Activated naive CD8-positive, alpha-beta T cell treated with anti-CD3 and anti-CD28 coated beads, Interleukin-2, amount 10 ng/mL, durations not matched to agents 7 days and 5 days (primary cell): ENCODE data around the gene MYCN. TPM values are rescaled to one million over a fixed set of nuclear protein-coding genes. Genes with fewer than 3 reads are reported as not detected.
"Not testable (repeated sequence)": the region's sequence is repeated elsewhere in the genome, so short reads cannot be mapped to it uniquely, and the experiment has no call there.

Experiments
- ATAC-seq: fragments of 150-1000 bp; cut with Tn5 transposase; one replicate; pipeline ENCODE4 v1.10.0; 2021; ENCODE audit warnings: low read depth, moderate library complexity
- POLR2A ChIA-PET: fragments of 350-600 bp; sonication (Branson Sonifier 250); formaldehyde crosslinking; loops from one replicate; lab custom pipeline; 2021; ENCODE audit warnings: antibody characterized with exemption; lab: Charles Lee
- DNase-seq: peaks from one replicate; pipeline ENCODE4 v3.0.0; 2021
- H3K27ac Mint-ChIP-seq: one replicate; pipeline ENCODE4 v1.8.0; 2022; ENCODE audit warnings: mild to moderate bottlenecking, mixed read lengths
- H3K27me3 Mint-ChIP-seq: one replicate; pipeline ENCODE4 v1.8.0; 2022; ENCODE audit warnings: mild to moderate bottlenecking, moderate library complexity, mixed read lengths
- H3K36me3 Mint-ChIP-seq: one replicate; pipeline ENCODE4 v1.8.0; 2021; ENCODE audit warnings: mild to moderate bottlenecking, mixed read lengths
- H3K4me1 Mint-ChIP-seq: one replicate; pipeline ENCODE4 v1.8.0; 2021; ENCODE audit warnings: mixed read lengths
- H3K4me3 Mint-ChIP-seq: one replicate; pipeline ENCODE4 v1.8.0; 2022; ENCODE audit warnings: mild to moderate bottlenecking, moderate library complexity, mixed read lengths
- H3K9me3 Mint-ChIP-seq: one replicate; pipeline ENCODE4 v1.8.0; 2021; ENCODE audit warnings: mixed read lengths
- total RNA-seq, 2 experiments: library from RNA; stranded (reverse); gene quantifications; one replicate each; pipeline ENCODE4 v1.2.3, GENCODE V29; 2021

Gene MYCN
- total RNA-seq, 2 experiments from 2014 or later: not detected

DNA sequence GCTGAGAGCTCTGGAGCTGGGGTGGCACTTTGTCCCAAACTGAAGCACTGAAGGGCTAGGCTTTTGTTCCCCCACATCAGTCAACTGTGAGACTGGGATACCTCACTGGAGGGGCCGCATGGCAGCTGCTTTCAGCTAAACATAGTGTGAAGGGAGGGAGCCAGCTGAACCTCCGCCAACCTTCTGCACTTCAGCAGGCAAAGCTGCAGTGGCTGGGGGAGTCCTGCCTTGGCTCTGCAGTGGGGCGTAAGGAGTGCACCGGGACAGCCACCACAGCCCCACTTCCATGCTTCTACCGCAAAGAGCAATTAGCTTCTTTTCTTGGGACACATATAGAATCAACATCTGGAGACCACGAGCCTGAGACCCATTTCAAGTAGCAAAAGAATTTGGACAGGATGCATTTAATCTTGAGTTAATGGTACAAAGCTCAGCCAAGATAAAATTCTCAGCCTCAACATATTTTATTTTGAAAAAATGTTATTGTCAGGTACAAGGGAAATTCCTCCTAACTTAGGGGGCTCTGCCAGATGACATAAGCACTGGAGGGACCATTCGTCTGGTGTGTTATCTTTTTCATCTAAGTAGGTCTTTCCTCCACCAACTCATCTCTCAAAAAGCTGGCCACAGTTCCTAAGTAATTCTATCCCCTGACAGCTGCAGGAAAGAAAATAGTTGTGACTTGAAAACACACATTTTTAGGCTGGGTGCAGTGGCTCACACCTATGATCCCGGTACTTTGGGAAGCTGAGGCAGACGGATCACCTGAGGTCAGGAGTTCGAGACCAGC is 25.6 kb upstream of the MYCN start:
- Mint-ChIP-seq H3K4me1 (no peaks in the 10 kb centered on the region), H3K36me3 (no peaks in the 10 kb centered on the region), H3K27ac (no peak overlapping the region), H3K27me3 (no peaks in the 10 kb centered on the region), H3K4me3 (no peak overlapping the region), H3K9me3 (no peaks in the 10 kb centered on the region)
- POLR2A ChIA-PET: no interaction called here
- ATAC-seq (no peak), DNase-seq (no peak)

DNA sequence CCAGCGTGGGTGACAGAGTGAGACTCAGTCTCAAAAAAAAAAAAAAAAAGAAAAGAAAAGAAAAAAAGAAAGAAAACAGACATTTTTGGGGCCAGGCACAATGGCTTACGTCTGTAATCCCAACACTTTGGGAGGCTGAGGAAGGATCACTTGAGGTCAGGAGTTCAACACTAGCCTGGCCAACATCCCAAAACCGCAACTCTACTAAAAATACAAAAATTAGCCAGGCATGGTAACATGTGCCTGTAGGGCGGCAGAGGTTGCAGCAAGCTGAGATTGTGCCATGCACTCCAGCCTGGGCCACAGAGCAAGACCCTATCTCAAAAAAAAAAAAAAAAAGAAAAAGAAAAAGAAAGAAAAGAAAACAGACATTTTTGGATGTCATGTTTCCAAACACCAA is 24.8 kb upstream of the MYCN start:
- H3K27ac Mint-ChIP-seq, DNase-seq, H3K4me1 Mint-ChIP-seq, POLR2A ChIA-PET, ATAC-seq, H3K36me3 Mint-ChIP-seq, H3K4me3 Mint-ChIP-seq, H3K27me3 Mint-ChIP-seq, H3K9me3 Mint-ChIP-seq: not testable (repeated sequence)

DNA sequence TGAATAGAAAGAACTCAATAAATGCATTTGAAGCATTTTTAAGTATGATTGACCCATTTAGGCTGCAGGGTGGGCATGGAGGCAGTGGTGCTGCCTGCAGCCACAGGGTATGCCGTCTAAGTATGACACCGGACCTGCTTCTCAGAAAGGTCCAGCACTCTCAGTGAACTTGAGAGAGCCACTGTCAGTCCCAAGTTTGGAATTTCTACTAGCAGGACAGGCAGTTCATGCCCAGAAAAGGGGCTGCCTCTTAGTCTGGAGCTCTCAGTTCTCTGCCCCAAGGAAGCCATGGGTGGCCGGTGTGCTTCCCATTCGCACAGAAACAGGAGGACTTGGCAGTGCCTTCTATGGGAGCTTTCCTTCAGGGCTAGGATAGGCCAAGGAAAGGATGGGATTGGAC is 24.0 kb upstream of the MYCN start:
- POLR2A ChIA-PET: no interaction called here
- no peak overlapping the region for H3K27ac Mint-ChIP-seq
- no peaks in the 10 kb centered on the region for H3K27me3 Mint-ChIP-seq
- H3K4me3 Mint-ChIP-seq: no peak overlapping the region
- H3K9me3 Mint-ChIP-seq: no peaks in the 10 kb centered on the region
- no peaks in the 10 kb centered on the region for H3K4me1 Mint-ChIP-seq
- no peak for ATAC-seq
- no peak for DNase-seq
- H3K36me3 Mint-ChIP-seq: no peaks in the 10 kb centered on the region

DNA sequence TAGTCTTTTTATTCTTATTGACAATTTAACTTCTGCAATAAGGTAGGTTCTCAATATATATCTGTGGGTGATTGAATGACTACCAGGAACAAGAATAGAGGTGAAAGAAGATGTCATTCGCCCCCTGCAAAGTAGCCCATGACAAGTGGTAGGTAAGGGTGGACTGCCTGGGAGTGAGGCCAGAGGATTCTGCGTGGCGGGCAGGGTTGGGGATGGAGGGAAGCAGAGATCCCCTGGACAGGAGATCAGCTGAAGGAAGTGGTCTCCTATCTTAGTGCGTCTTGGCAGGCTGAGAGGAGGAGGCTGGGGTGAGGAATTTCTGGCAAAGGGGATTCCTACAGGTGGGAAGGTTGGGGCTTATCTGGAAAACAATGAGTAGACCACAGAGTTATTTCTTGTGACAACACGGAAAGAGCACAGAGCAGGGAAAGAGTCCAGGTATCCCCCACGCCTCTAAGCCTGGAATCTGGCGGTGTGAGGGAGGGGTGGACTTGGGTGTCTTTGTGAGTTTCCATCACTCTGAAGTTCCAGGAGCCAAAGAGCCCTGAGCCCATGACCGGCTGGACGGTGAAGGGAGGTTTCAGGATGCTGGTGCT is 21.5 kb upstream of the MYCN start:
- no peak overlapping the region for H3K27ac Mint-ChIP-seq
- DNase-seq: no peak
- H3K4me3 Mint-ChIP-seq: no peak overlapping the region
- no peak for ATAC-seq
- H3K27me3 Mint-ChIP-seq: peaks cover 3% of the 10 kb centered on the region
- no peaks in the 10 kb centered on the region for H3K9me3 Mint-ChIP-seq
- no peaks in the 10 kb centered on the region for H3K36me3 Mint-ChIP-seq
- POLR2A ChIA-PET: no interaction called here
- H3K4me1 Mint-ChIP-seq: no peaks in the 10 kb centered on the region

DNA sequence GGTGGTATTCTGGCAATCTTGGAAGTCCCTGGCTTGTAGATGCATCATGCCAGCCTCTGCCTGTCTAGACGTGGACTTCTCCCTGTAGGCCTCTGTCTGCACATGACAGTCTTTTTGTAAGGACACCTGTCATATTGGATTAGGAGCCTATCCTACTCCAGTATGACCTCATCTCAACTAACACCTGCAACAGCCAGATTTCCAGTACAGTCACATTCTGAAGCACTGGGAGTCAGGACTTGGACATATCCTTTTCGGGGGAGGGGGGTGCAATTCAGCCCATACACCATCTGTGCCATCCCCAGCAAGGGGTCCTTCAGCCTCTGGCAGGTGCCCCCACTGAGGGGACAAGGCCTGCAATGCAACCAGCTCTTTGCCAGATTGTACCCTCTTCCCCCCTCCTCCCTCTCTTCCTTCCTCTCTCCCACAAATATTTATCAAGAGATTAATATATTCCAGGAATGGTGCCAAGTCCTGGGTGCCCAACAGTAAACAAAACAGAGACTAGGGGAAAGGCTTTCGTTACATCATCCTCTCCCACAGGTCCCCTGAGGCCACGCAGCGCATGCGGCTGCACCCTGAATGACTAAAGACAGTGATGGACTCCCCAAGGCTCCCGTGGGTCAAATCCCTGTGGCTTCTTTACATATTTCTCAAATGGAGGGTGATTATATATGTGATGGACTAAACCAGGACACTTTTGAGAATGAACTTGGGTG is 20.5 kb upstream of the MYCN start:
- POLR2A ChIA-PET: no interaction called here
- DNase-seq (no peak), ATAC-seq (no peak)
- Mint-ChIP-seq H3K27me3 (peaks cover 3% of the 10 kb centered on the region), H3K27ac (no peak overlapping the region), H3K4me1 (no peaks in the 10 kb centered on the region), H3K4me3 (no peak overlapping the region), H3K9me3 (no peaks in the 10 kb centered on the region), H3K36me3 (no peaks in the 10 kb centered on the region)

DNA sequence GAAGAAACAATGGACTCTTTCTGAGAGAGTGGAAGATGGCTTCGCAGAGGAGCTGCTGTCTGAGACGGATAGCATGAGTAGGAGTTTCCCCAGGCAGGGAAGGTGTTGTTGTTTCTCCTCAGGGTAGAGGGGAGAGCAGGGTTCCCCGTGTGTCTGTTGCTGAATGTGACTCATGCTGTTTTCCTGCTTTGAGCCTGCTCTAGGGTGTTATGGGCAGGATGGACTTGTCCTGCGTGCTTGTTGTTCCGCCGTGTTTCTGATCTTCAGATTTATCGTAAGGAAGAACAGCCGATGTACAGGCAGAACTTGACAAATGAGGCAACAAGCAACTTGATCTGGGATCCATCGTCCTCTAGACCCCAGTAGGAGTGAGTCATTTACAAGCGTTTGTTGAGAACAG is 19.7 kb upstream of the MYCN start:
- peaks cover 3% of the 10 kb centered on the region for H3K27me3 Mint-ChIP-seq
- no peak for ATAC-seq

DNA sequence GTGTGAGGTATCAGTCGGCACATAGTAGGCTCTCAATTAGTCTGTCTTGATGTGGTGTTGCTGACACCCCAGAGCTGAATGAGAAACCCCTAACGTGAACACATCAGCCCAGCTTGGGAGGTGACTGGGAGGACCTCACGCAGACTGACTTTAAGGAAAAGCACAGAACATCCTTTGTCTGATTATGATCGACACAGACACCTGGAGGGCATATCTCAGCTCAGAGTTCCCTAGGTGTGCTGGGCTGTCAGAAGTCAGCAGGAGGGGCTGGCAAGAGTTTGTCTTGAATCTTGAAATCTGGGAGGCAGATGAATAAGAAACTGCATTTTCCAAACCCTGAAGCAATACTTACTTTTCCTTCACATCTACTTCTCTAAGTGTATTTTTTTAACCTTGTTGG is 16.8 kb upstream of the MYCN start:
- H3K4me3 Mint-ChIP-seq: no peak overlapping the region
- peaks cover 3% of the 10 kb centered on the region for H3K27me3 Mint-ChIP-seq
- H3K36me3 Mint-ChIP-seq: no peaks in the 10 kb centered on the region
- no peak for ATAC-seq
- POLR2A ChIA-PET: no interaction called here
- no peak overlapping the region for H3K27ac Mint-ChIP-seq
- no peaks in the 10 kb centered on the region for H3K9me3 Mint-ChIP-seq
- no peak for DNase-seq
- H3K4me1 Mint-ChIP-seq: no peaks in the 10 kb centered on the region

More for the DNA sequence above, 19.7 kb upstream of the MYCN start:
- no peak overlapping the region for H3K27ac Mint-ChIP-seq
- no peaks in the 10 kb centered on the region for H3K4me1 Mint-ChIP-seq
- H3K9me3 Mint-ChIP-seq: no peaks in the 10 kb centered on the region
- no peak overlapping the region for H3K4me3 Mint-ChIP-seq
- DNase-seq: no peak
- no peaks in the 10 kb centered on the region for H3K36me3 Mint-ChIP-seq
- POLR2A ChIA-PET: no interaction called here

DNA sequence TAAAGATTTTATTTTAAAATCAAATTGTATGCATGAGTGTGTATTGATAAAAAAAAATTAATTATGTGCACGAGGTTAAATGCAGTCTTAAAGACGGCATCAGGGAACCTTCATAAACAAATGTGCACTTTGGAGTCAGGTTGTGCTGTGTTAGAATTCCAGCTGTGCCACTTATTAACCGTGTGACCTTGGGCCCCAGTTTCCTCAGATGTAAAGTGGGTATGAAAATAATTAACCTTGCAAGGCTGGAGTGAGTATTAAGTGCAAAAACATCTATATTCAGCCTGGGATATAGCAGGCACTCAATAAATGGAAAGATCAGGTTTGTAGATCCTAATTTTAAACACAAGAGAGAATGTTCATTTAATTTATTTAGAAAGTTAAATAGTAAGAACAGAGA is 14.5 kb upstream of the MYCN start:
- H3K4me3 Mint-ChIP-seq: no peak overlapping the region
- H3K36me3 Mint-ChIP-seq: no peaks in the 10 kb centered on the region
- no peaks in the 10 kb centered on the region for H3K9me3 Mint-ChIP-seq

DNA sequence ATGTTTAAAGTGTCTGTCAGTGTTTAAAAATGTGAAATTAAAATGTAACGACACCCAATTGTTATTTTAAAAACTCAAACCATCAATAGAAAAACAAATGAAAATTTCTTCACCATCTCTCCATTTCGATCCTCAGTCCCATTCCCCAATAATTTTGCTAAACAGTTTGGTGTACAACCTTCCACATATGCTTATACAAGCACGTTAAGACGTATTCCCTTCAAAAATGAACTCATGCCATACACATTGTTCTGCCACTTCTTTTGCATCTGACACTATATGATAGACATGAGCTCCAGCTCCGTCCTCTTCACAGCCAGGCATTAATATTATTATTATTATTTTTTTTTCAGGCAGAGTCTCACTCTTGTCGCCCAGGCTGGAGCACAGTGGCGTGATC is 14.1 kb upstream of the MYCN start:
- H3K9me3 Mint-ChIP-seq: no peaks in the 10 kb centered on the region
- peaks cover 9% of the 10 kb centered on the region for H3K27me3 Mint-ChIP-seq
- H3K4me3 Mint-ChIP-seq: no peak overlapping the region
- ATAC-seq (no peak), DNase-seq (no peak)
- H3K36me3 Mint-ChIP-seq: no peaks in the 10 kb centered on the region
- POLR2A ChIA-PET: no interaction called here
- no peak overlapping the region for H3K27ac Mint-ChIP-seq
- H3K4me1 Mint-ChIP-seq: no peaks in the 10 kb centered on the region

More for the DNA sequence above, 14.5 kb upstream of the MYCN start:
- POLR2A ChIA-PET: no interaction called here
- Mint-ChIP-seq H3K27me3 (peaks cover 5% of the 10 kb centered on the region), H3K27ac (no peak overlapping the region), H3K4me1 (no peaks in the 10 kb centered on the region)
- no peak for DNase-seq
- ATAC-seq: no peak

DNA sequence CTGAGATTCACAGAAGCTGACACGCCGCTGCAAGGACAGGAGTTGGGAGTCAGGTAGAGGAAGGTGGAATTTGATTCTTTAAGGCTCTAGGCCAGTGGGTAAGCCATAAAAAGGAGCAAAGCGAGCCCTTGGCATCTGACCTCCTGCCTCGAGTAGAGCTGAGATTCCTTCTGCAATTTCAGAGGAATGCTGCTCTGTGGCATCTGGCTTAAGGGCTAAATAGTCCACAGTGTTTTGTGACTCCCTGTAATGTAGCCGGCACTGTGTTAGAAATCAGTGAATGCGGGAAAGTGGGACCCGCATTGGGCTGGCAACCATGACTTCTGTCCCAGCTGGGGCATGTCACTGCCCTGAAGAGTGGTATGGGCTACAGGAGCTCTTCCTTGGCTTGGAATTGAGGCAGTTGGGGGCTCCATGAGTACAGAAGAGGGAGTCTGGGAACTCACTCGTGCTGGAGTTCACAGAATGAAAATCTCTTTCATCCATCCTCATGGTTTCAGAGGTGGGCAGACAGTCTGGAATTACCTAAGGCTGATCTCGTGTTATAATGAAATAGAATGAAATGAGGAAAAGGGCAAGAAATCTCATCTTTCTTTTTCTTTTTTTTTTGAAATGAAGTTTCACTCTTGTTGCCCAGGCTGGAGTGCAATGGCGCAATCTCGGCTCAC is 12.7 kb upstream of the MYCN start:
- H3K4me1 Mint-ChIP-seq: no peaks in the 10 kb centered on the region
- ATAC-seq (no peak), DNase-seq (no peak)
- POLR2A ChIA-PET: no interaction called here
- no peaks in the 10 kb centered on the region for H3K36me3 Mint-ChIP-seq
- H3K27ac Mint-ChIP-seq: no peak overlapping the region
- H3K9me3 Mint-ChIP-seq: no peaks in the 10 kb centered on the region
- peaks cover 13% of the 10 kb centered on the region for H3K27me3 Mint-ChIP-seq
- no peak overlapping the region for H3K4me3 Mint-ChIP-seq

DNA sequence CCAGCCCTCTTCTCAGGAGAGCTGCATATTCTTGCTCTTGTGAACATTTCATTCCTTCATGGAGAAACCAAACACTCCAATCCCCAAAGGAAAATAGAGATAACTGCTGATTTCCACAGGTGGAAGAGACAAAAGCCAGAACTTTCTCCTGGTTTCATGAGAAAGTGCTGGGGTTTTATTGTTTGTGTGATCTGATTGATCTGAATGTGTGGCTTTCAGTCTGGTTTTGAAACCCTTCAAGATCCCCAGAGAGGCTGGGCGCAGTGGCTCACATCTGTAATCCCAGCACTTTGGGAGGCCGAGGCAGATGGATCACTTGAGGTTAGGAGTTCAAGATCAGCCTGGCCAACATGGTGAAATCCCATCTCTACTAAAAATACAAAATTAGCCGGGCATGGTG is 11.3 kb upstream of the MYCN start:
- H3K4me3 Mint-ChIP-seq, H3K36me3 Mint-ChIP-seq, POLR2A ChIA-PET, H3K4me1 Mint-ChIP-seq, H3K27ac Mint-ChIP-seq, H3K27me3 Mint-ChIP-seq, ATAC-seq, H3K9me3 Mint-ChIP-seq, DNase-seq: not testable (repeated sequence)

DNA sequence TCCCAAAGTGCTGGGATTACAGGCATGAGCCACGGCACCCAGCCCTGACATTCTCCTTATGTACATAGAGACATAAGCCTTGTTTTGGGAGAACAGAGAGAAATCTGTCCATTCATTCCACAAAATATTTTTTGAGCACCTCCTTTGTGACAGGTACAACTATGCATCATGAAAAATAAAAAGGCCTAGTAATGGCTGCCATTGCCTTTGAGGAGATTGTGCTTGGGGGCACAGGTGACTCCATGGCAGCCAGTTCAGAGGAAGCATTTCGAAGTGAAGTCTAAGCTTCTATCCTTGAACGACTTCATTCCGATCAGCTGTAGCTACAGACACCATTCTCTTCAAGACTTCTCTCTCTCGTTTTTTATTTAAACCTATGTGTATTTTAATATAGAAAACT is 10.5 kb upstream of the MYCN start:
- POLR2A ChIA-PET: no interaction called here
- H3K36me3 Mint-ChIP-seq: no peaks in the 10 kb centered on the region
- DNase-seq (no peak), ATAC-seq (no peak)
- H3K27me3 Mint-ChIP-seq: peaks cover 10% of the 10 kb centered on the region
- no peak overlapping the region for H3K27ac Mint-ChIP-seq
- no peaks in the 10 kb centered on the region for H3K9me3 Mint-ChIP-seq
- no peak overlapping the region for H3K4me3 Mint-ChIP-seq
- H3K4me1 Mint-ChIP-seq: no peaks in the 10 kb centered on the region

DNA sequence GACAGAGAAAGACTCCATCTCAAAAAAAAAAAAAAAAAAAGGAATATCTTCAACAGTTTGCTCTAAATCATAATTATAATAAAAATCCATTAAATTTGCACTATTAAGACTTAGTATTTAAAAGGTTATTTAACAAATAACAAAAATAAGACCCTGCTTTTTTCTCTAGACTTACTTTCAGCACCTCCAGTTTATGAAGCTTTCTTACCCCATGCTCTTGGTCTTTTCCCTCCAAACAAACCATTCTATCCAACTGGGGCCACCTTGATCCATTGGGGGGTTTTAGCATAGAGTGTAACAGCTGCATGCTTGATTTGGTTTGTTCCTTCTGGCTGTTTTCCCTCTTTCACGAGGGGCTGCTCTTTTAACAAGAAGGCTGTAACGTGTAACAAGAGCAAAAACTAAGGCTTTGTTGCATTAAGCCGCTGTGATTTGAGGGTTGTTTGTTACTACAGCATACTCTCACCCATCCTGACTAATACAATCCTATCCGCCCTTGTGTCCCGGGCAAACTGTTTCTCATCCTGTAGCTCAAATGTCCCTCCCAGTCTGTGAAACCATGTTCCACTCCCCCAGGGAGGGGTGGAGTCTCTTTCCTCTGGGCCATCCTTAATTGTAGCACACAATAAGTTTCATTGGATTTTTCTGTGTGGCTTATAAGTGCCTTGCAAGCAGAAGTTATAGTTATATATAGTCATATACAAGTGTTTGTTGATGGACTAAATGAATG is 9.6 kb upstream of the MYCN start:
- POLR2A ChIA-PET: no interaction called here
- no peak overlapping the region for H3K4me3 Mint-ChIP-seq
- no peaks in the 10 kb centered on the region for H3K36me3 Mint-ChIP-seq
- peaks cover 10% of the 10 kb centered on the region for H3K27me3 Mint-ChIP-seq
- no peaks in the 10 kb centered on the region for H3K9me3 Mint-ChIP-seq
- DNase-seq (no peak), ATAC-seq (no peak)
- no peaks in the 10 kb centered on the region for H3K4me1 Mint-ChIP-seq
- H3K27ac Mint-ChIP-seq: no peak overlapping the region
